ENCODE data around the gene CRAMP1. TPM values are rescaled to one million over a fixed set of nuclear protein-coding genes. Genes with fewer than 3 reads are reported as not detected.
"Not testable (repeated sequence)": the region's sequence is repeated elsewhere in the genome, so short reads cannot be mapped to it uniquely, and the experiment has no call there.

The CRAMP1 gene
- total RNA-seq, 1 donor from 2014 or later: 22.4 TPM

- ATAC-seq (ENCODE audit: low read depth): no peak
- Mint-ChIP-seq H3K27ac (no peak overlapping the region), H3K36me3 (ENCODE audit: low read depth) (no peaks in the 10 kb centered on the region), H3K4me3 (no peak overlapping the region), H3K4me1 (no peaks in the 10 kb centered on the region), H3K9me3 (no peaks in the 10 kb centered on the region), H3K27me3 (no peaks in the 10 kb centered on the region)
- CTCF ChIA-PET: no interaction called here
- intact Hi-C loops (cut with micrococcal nuclease): no loop called here
- POLR2A ChIA-PET: no interaction called here
- DNase-seq: no peak
- no peak for TF ChIP-seq CTCF (IDR thresholded peaks at IDR 0.05)
Measured at GRCh38 chr16:1590366-1590765, 21.8 kb upstream of the CRAMP1 start.

GRCh38 chr16:1590930-1591705 is 21.0 kb upstream of the CRAMP1 start:
- Mint-ChIP-seq H3K9me3 (no peaks in the 10 kb centered on the region), H3K27me3 (no peaks in the 10 kb centered on the region), H3K4me3 (no peak overlapping the region), H3K36me3 (ENCODE audit: low read depth) (no peaks in the 10 kb centered on the region), H3K27ac (no peak overlapping the region), H3K4me1 (no peaks in the 10 kb centered on the region)
- ATAC-seq (ENCODE audit: low read depth): no peak
- CTCF ChIA-PET: no interaction called here
- POLR2A ChIA-PET: no interaction called here
- TF ChIP-seq CTCF (IDR thresholded peaks at IDR 0.05): no peak
- intact Hi-C loops (cut with micrococcal nuclease): no loop called here
- DNase-seq: no peak

GRCh38 chr16:1592446-1592845 is 19.7 kb upstream of the CRAMP1 start:
- intact Hi-C loops (cut with micrococcal nuclease): no loop called here
- ATAC-seq (ENCODE audit: low read depth): no peak
- Mint-ChIP-seq H3K4me3 (no peak overlapping the region), H3K27me3 (no peaks in the 10 kb centered on the region), H3K9me3 (no peaks in the 10 kb centered on the region), H3K36me3 (ENCODE audit: low read depth) (no peaks in the 10 kb centered on the region), H3K4me1 (no peaks in the 10 kb centered on the region), H3K27ac (no peak overlapping the region)
- CTCF ChIA-PET: no interaction called here
- DNase-seq: no peak
- TF ChIP-seq CTCF (IDR thresholded peaks at IDR 0.05): no peak
- POLR2A ChIA-PET: interaction anchor here (0.6 kb wide), 1 partner anchor 152 kb away, joined by 7 read pairs; no protein-coding TSS in a partner anchor

GRCh38 chr16:1595511-1595910 is 16.6 kb upstream of the CRAMP1 start:
- H3K4me1 Mint-ChIP-seq; POLR2A ChIA-PET; CTCF ChIA-PET; H3K27me3 Mint-ChIP-seq; H3K36me3 Mint-ChIP-seq (ENCODE audit: low read depth); DNase-seq; H3K4me3 Mint-ChIP-seq; ATAC-seq (ENCODE audit: low read depth); H3K9me3 Mint-ChIP-seq; intact Hi-C loops (cut with micrococcal nuclease); H3K27ac Mint-ChIP-seq: not testable (repeated sequence)

GRCh38 chr16:1596516-1596915 is 15.6 kb upstream of the CRAMP1 start:
- H3K36me3 Mint-ChIP-seq (ENCODE audit: low read depth): peaks cover 7% of the 10 kb centered on the region
- TF ChIP-seq CTCF (IDR thresholded peaks at IDR 0.05): no peak
- CTCF ChIA-PET: no interaction called here
- DNase-seq: no peak
- H3K9me3 Mint-ChIP-seq: no peaks in the 10 kb centered on the region
- no peaks in the 10 kb centered on the region for H3K4me1 Mint-ChIP-seq
- POLR2A ChIA-PET: no interaction called here
- no peak overlapping the region for H3K27ac Mint-ChIP-seq
- intact Hi-C loops (cut with micrococcal nuclease): no loop called here
- H3K27me3 Mint-ChIP-seq: no peaks in the 10 kb centered on the region
- no peak for ATAC-seq (ENCODE audit: low read depth)
- H3K4me3 Mint-ChIP-seq: no peak overlapping the region

GRCh38 chr16:1597154-1597553 is 15.0 kb upstream of the CRAMP1 start:
- H3K27ac Mint-ChIP-seq: no peak overlapping the region
- peaks cover 9% of the 10 kb centered on the region for H3K36me3 Mint-ChIP-seq (ENCODE audit: low read depth)
- no peaks in the 10 kb centered on the region for H3K9me3 Mint-ChIP-seq
- no peak for TF ChIP-seq CTCF (IDR thresholded peaks at IDR 0.05)
- ChIA-PET POLR2A (no interaction called here), CTCF (no interaction called here)
- intact Hi-C loops (cut with micrococcal nuclease): no loop called here
- DNase-seq (no peak), ATAC-seq (ENCODE audit: low read depth) (no peak)
- no peaks in the 10 kb centered on the region for H3K27me3 Mint-ChIP-seq
- H3K4me1 Mint-ChIP-seq: no peaks in the 10 kb centered on the region
- no peak overlapping the region for H3K4me3 Mint-ChIP-seq

Measured in activated B cell treated with CpG ODN at 0.5 μM for 24 hours (primary cell).